Body of pancreas (tissue), 4 donors: ENCODE results near the gene AKAP12. TPM values are rescaled to one million over a fixed set of nuclear protein-coding genes. Genes with fewer than 3 reads are reported as not detected.

ENCODE experiments used
- ATAC-seq: fragments of 150-250 bp; one replicate; pipeline ENCODE4 v1.9.1; 2016
- DNase-seq, 4 donors: peaks; one replicate each; pipeline ENCODE4 v3.0.0-alpha.2; 2019
- H3K27ac ChIP-seq, 4 donors: fragments of 200-600 bp; sonication (generic); 1 replicate in 3 of 4; 2 replicates in 1 of 4; pipeline versions ENCODE4 v1.5.1 to v1.6.1; 2016 to 2019; ENCODE audit warnings: mild to moderate bottlenecking in 1 of 4, mixed read lengths in 1 of 4, moderate library complexity in 1 of 4
- H3K27me3 ChIP-seq, 2 donors: fragments of 200-600 bp; sonication (generic); one replicate each; pipeline ENCODE4 v1.6.0; 2016; ENCODE audit warnings: mild to moderate bottlenecking in 1 of 2
- H3K36me3 ChIP-seq, 2 donors: fragments of 200-600 bp; sonication (generic); replicated peaks in 1 of 2; 2 replicates each; pipeline ENCODE4 v1.5.1; 2016; ENCODE audit warnings: low read depth in 2 of 2; ENCODE audit not compliant: insufficient read depth in 1 of 2
- H3K4me1 ChIP-seq: fragments of 200-600 bp; sonication (generic); one replicate; pipeline ENCODE4 v1.6.0; 2016
- H3K4me3 ChIP-seq, 2 donors: fragments of 200-600 bp; sonication (generic); 1 replicate in 1 of 2; 2 replicates in 1 of 2; pipeline ENCODE4 v1.5.1; 2016 to 2019
- H3K9me3 ChIP-seq, 3 donors: fragments of 200-600 bp; sonication (generic); 1 replicate in 2 of 3; 2 replicates in 1 of 3; pipeline ENCODE4 v1.5.1; 2016
- POLR2A ChIP-seq, 3 donors: fragments of 450-650 bp; IDR thresholded peaks; one replicate each; pipeline ENCODE4 v1.6.1; 2016; ENCODE audit warnings: antibody characterized with exemption in 3 of 3, mild to moderate bottlenecking in 2 of 3
- WGBS, 2 donors: methylation state at CpG; one replicate each; pipeline ENCODE4 v1.1.5; 2017; 5-methylcytosine and 5-hydroxymethylcytosine counted together
- intact Hi-C: fragments of 100-400 bp; cut with DNase I; formaldehyde crosslinking; loops from one replicate; pipeline ENCODE4 v1.15.1; 2023
- total RNA-seq, 2 donors: library from RNA; depleted of rRNA; stranded (reverse); fragments of >200 nt; gene quantifications; one replicate each; pipeline ENCODE4 v1.1.0, GENCODE V29; 2016
- TF ChIP-seq, protein P1 (sequence below), 7 experiments: fragments of 450-650 bp in 4 of 7; fragments of 200-600 bp in 3 of 7; sonication (generic) in 3 of 7; IDR thresholded peaks; one replicate each; pipeline ENCODE4 v1.5.1; 2016 to 2019; ENCODE audit warnings: antibody characterized with exemption in 7 of 7

The AKAP12 gene
- total RNA-seq, 2 donors from 2014 or later, result 25.2 to 49.1 TPM

DNA sequence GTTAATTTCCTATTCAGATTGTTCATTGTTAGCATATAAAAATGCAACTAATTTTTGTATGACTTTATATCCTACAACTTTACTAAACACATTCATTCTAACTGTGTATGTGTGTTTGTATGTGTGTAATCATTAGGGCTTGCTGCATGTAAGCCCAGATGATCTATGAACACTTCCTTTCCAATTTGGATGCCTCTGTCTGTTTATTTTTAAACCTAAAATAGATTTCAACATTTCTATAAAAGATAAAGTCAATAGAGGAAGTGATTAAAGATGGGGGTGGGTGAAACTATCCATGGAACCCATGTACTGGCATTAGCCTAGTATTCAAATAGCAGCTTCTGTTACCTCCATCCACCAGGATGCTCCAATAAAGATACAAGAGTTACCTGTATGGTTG lies 15.7 kb upstream of the AKAP12 start:
- ATAC-seq, result no peak
- H3K4me3 ChIP-seq, result no peak overlapping the region
- no peak overlapping the region for H3K27ac ChIP-seq
- no peaks in the 10 kb centered on the region for H3K9me3 ChIP-seq
- no peaks in the 10 kb centered on the region for H3K27me3 ChIP-seq
- H3K36me3 ChIP-seq, result no peaks in the 10 kb centered on the region
- H3K4me1 ChIP-seq, result no peaks in the 10 kb centered on the region
- TF ChIP-seq, protein P1, sequence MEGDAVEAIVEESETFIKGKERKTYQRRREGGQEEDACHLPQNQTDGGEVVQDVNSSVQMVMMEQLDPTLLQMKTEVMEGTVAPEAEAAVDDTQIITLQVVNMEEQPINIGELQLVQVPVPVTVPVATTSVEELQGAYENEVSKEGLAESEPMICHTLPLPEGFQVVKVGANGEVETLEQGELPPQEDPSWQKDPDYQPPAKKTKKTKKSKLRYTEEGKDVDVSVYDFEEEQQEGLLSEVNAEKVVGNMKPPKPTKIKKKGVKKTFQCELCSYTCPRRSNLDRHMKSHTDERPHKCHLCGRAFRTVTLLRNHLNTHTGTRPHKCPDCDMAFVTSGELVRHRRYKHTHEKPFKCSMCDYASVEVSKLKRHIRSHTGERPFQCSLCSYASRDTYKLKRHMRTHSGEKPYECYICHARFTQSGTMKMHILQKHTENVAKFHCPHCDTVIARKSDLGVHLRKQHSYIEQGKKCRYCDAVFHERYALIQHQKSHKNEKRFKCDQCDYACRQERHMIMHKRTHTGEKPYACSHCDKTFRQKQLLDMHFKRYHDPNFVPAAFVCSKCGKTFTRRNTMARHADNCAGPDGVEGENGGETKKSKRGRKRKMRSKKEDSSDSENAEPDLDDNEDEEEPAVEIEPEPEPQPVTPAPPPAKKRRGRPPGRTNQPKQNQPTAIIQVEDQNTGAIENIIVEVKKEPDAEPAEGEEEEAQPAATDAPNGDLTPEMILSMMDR (IDR thresholded peaks at IDR 0.05), result no peak
- no peak for TF ChIP-seq POLR2A (IDR thresholded peaks at IDR 0.05)
- intact Hi-C loops, result no loop called here
- DNase-seq, result no peak

DNA sequence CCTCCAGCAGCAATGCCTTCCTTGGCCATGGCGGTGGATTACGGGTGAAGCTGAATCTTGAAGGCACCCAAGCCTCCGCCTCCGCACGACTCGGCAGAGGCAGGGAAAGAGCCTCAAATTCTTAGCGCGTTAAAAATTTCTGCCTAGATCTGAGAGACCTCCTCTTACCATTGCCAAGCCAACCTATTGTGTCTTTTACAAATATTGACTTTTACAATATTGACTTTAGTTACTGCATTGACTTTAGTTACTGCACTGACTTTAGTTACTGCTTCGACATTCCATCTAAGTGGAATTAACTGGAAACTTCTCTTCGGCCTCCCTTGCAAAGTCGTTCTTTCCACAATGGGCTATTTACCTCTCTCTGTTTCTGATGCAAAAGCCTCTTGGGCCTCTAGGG lies 13.8 kb upstream of the AKAP12 start:
- H3K27ac ChIP-seq, result no peak overlapping the region
- ATAC-seq (no peak), DNase-seq (no peak)
- TF ChIP-seq, protein P1 (IDR thresholded peaks at IDR 0.05), result no peak
- no peak for TF ChIP-seq POLR2A (IDR thresholded peaks at IDR 0.05)
- 74 to 82% methylated on average over 11 of the region's 11 CpGs for WGBS, 2 donors
- no peaks in the 10 kb centered on the region for H3K36me3 ChIP-seq
- intact Hi-C loops, result no loop called here
- H3K27me3 ChIP-seq, result no peaks in the 10 kb centered on the region
- H3K4me3 ChIP-seq, result no peak overlapping the region
- H3K9me3 ChIP-seq, result no peaks in the 10 kb centered on the region
- H3K4me1 ChIP-seq, result no peaks in the 10 kb centered on the region

DNA sequence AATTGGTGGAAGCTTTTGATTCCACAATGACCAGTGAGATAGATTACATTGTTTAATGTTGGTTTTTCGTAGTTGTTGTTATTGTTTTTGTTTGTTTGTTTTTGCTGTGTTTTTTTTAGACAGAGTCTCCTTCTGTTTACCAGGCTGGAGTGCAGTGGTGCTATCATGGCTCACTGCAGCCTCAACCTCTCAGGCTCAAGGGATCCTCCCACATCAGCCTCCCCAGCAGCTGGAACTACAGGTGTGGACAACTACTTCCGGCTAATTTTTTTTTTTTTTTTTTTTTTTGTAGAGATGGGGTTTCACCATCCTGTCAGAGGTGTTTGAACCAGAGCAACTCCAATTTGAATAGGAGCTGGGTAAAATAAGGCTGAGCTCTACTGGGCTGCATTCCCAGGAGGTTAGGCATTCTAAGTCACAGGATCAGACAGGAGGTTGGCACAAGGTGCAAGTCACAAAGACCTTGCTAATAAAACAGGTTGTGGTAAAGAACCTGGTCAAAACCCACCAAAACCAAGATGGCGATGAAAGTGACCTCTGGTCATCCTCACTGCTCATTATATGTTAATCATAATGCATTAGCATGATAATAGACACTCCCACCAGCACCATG lies 10.9 kb upstream of the AKAP12 start:
- TF ChIP-seq, protein P1 (IDR thresholded peaks at IDR 0.05), result no peak
- no peak for TF ChIP-seq POLR2A (IDR thresholded peaks at IDR 0.05)
- intact Hi-C loops, result no loop called here
- whole genome bisulfite sequencing, 2 donors, result 72 to 74% methylated on average over 3 of the region's 3 CpGs
- H3K36me3 ChIP-seq, result no peaks in the 10 kb centered on the region
- H3K4me1 ChIP-seq, result no peaks in the 10 kb centered on the region
- no peak overlapping the region for H3K27ac ChIP-seq
- DNase-seq (no peak), ATAC-seq (no peak)
- no peaks in the 10 kb centered on the region for H3K9me3 ChIP-seq
- no peak overlapping the region for H3K4me3 ChIP-seq
- no peaks in the 10 kb centered on the region for H3K27me3 ChIP-seq

DNA sequence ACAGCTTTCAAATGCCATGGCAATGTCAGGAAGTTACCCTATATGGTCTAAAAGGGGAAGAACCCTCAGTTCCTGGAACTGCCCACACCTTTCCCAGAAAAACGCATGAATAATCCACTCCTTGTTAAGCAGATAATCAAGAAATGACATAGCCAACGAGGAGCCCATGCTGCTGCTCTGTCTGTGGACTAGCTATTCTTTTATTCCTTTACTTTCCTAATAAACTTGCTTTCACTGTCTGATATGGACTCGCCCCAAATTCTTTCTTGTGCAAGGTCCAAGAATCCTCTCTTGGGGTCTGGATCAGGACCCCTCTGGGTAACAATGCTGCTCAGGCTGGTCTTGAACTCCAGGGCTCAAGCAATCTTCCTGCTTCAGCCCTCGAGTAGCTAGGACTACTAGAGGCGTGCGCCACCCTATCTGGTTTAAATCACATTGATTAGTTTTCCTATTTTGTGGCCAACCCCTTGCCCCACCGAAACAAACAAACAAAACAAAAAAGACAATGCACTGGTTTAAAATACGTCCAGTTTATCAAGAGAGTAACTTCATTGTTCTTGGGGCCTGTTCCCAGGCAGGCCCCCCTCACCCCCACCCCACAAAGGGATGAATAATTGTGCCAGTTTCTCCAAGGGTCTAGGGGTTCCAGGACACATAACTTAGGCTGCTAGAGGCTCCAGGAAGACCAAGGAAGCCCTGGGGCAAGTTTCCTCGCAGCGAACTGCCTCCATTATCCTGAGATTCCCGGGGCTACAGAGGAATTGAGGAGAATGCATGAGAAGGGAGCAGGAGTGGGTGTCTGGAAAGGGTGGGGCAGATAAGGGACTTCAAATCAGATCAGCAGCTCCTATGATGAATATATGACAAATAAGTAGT lies 10.1 kb upstream of the AKAP12 start:
- intact Hi-C loops, result no loop called here
- no peak for ATAC-seq

More for the DNA sequence above, 10.1 kb upstream of the AKAP12 start:
- Histone ChIP-seq H3K27ac (no peak overlapping the region), H3K9me3 (no peaks in the 10 kb centered on the region), H3K4me3 (no peak overlapping the region), H3K36me3 (no peaks in the 10 kb centered on the region), H3K4me1 (no peaks in the 10 kb centered on the region), H3K27me3 (no peaks in the 10 kb centered on the region)
- 69 to 75% methylated on average over 11 of the region's 11 CpGs for WGBS, 2 donors
- TF ChIP-seq POLR2A (IDR thresholded peaks at IDR 0.05), result no peak
- TF ChIP-seq, protein P1 (IDR thresholded peaks at IDR 0.05), result no peak
- DNase-seq, result no peak
